Caco-2 (cell line): Measurements from ENCODE around the gene KCNIP4. TPM values are rescaled to one million over a fixed set of nuclear protein-coding genes. Genes with fewer than 3 reads are reported as not detected.

ENCODE experiments used
- BruUV-seq: library from RNA; stranded (reverse); fragments of 400-500 nt; replicated peaks from 2 replicates; lab custom pipeline; 2021; lab: Mats Ljungman, UMichigan
- CTCF ChIA-PET: fragments of 300-600 bp; sonication (Branson Sonifier 250); formaldehyde crosslinking; loops from one replicate; lab custom pipeline; 2022; ENCODE audit warnings: antibody characterized with exemption; lab: Charles Lee
- POLR2A ChIA-PET: fragments of 300-600 bp; sonication (Branson Sonifier 250); formaldehyde crosslinking; loops from one replicate; lab custom pipeline; 2022; ENCODE audit warnings: antibody characterized with exemption; lab: Charles Lee
- DNase-seq, 2 experiments: peaks; one replicate each; pipeline versions ENCODE4 v3.0.0 to v3.0.0-alpha.2; 2020 to 2022
- H3K27me3 ChIP-seq: replicated peaks from 2 replicates; pipeline ENCODE4 v1.6.0; 2011; ENCODE audit warnings: low read length; ENCODE audit not compliant: control insufficient read depth, insufficient read depth
- H3K36me3 ChIP-seq: 2 replicates; pipeline ENCODE4 v1.5.1; 2011; ENCODE audit warnings: low read length; ENCODE audit not compliant: control insufficient read depth, insufficient read depth
- H3K4me1 ChIP-seq: fragments of 250-450 bp; sonication (Bioruptor Pico); 2 replicates; pipeline ENCODE4 v1.5.1; 2020; ENCODE audit warnings: mild to moderate bottlenecking
- H3K4me3 ChIP-seq: 2 replicates; pipeline ENCODE4 v1.5.1; 2011; ENCODE audit warnings: low read depth, mild to moderate bottlenecking, control low read depth, low read length
- H3K9me3 ChIP-seq: fragments of 250-450 bp; sonication (Bioruptor Pico); 2 replicates; pipeline ENCODE4 v1.5.1; 2020; ENCODE audit warnings: mild to moderate bottlenecking, moderate library complexity
- H3K27ac Mint-ChIP-seq: one replicate; pipeline ENCODE4 v1.8.0; 2022; ENCODE audit warnings: mixed read lengths; ENCODE audit not compliant: unreplicated experiment
- H3K27me3 Mint-ChIP-seq: one replicate; pipeline ENCODE4 v1.8.0; 2022; ENCODE audit warnings: mixed read lengths; ENCODE audit not compliant: insufficient read depth, unreplicated experiment
- H3K36me3 Mint-ChIP-seq: one replicate; pipeline ENCODE4 v1.8.0; 2022; ENCODE audit warnings: mild to moderate bottlenecking, mixed read lengths; ENCODE audit not compliant: insufficient read depth, unreplicated experiment
- H3K4me1 Mint-ChIP-seq: one replicate; pipeline ENCODE4 v1.8.0; 2022; ENCODE audit warnings: low read depth, mixed read lengths; ENCODE audit not compliant: unreplicated experiment
- H3K4me3 Mint-ChIP-seq: one replicate; pipeline ENCODE4 v1.8.0; 2022; ENCODE audit warnings: mild to moderate bottlenecking, moderate library complexity, mixed read lengths; ENCODE audit not compliant: unreplicated experiment
- H3K9me3 Mint-ChIP-seq: one replicate; pipeline ENCODE4 v1.8.0; 2022; ENCODE audit warnings: mixed read lengths; ENCODE audit not compliant: unreplicated experiment
- intact Hi-C: fragments of 100-400 bp; cut with micrococcal nuclease; formaldehyde crosslinking; loops from one replicate; pipeline ENCODE4 v1.10.0; 2022; ENCODE audit not compliant: unreplicated experiment
- total RNA-seq: library from RNA; stranded (reverse); gene quantifications from 2 replicates; pipeline ENCODE4 v1.2.3, GENCODE V29; 2022
- TF ChIP-seq, protein P1 (sequence below), 2 experiments: fragments of 200-600 bp in 1 of 2; IDR thresholded peaks; 1 replicate in 1 of 2; 2 replicates in 1 of 2; pipeline versions ENCODE4 v1.5.1 to v1.8.0; 2011 to 2022; ENCODE audit warnings: antibody characterized with exemption in 1 of 2, control low read depth in 1 of 2, inconsistent platforms in 1 of 2, low read depth in 1 of 2, low read length in 1 of 2, mild to moderate bottlenecking in 1 of 2, moderate library complexity in 1 of 2; ENCODE audit not compliant: insufficient read depth in 1 of 2, severe bottlenecking in 1 of 2, unreplicated experiment in 1 of 2

Gene KCNIP4
- total RNA-seq, 1 experiment from 2014 or later: not detected

DNA sequence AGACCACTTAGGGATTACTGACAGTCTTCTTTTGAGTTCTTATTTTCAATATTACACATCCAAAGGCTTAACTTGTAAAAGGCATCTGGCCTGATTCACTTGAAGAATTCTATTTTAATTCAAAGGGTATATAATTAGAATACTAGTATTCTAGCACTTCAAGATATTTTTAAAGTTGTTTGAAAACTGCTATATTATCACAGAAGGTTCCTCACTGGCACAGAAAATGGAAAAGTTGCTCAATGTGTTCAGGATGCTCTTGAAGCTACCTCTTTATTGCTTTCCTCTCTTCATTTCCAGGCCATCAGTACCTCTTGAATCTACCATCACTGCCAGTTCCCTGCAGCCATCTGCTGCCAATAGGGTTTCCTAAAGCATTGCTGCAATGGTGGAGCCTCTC is 271.4 kb downstream of the KCNIP4 start:
- H3K27ac Mint-ChIP-seq: no peak overlapping the region
- no peaks in the 10 kb centered on the region for H3K4me1 ChIP-seq

DNA sequence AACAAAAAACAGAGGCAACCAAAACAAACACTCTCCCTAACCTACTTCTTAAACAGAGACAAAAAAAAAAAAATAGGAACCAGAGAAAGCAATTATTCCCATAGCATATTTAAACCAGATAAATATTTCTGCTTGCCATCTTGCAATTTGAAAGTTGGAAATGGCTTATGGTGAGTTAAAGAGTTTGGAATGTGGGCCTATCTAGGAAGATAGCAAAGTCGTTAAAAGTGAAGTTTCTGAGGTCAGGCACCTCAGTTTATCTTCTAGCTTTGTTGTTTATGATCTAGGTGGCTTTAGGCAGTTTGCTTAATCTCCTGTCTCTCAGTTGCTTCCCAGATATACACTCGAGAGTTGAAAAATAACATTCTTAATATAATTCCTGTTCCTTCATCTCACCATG is 284.2 kb downstream of the KCNIP4 start:
- TF ChIP-seq, protein P1, sequence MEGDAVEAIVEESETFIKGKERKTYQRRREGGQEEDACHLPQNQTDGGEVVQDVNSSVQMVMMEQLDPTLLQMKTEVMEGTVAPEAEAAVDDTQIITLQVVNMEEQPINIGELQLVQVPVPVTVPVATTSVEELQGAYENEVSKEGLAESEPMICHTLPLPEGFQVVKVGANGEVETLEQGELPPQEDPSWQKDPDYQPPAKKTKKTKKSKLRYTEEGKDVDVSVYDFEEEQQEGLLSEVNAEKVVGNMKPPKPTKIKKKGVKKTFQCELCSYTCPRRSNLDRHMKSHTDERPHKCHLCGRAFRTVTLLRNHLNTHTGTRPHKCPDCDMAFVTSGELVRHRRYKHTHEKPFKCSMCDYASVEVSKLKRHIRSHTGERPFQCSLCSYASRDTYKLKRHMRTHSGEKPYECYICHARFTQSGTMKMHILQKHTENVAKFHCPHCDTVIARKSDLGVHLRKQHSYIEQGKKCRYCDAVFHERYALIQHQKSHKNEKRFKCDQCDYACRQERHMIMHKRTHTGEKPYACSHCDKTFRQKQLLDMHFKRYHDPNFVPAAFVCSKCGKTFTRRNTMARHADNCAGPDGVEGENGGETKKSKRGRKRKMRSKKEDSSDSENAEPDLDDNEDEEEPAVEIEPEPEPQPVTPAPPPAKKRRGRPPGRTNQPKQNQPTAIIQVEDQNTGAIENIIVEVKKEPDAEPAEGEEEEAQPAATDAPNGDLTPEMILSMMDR (IDR thresholded peaks at IDR 0.05; ENCODE audit: insufficient read depth in 1 of 2, low read depth in 1 of 2, low read length in 1 of 2, severe bottlenecking in 1 of 2, unreplicated experiment in 1 of 2): no peak
- Histone ChIP-seq H3K9me3 (no peaks in the 10 kb centered on the region), H3K27me3 (no peaks in the 10 kb centered on the region), H3K4me3 (no peak overlapping the region), H3K4me1 (peaks cover 8% of the 10 kb centered on the region), H3K36me3 (no peaks in the 10 kb centered on the region)
- POLR2A ChIA-PET: no interaction called here
- CTCF ChIA-PET: interaction anchor here (0.7 kb wide), 1 partner anchor 35 kb away, joined by 3 read pairs; no protein-coding TSS in a partner anchor
- no peaks in the 10 kb centered on the region for H3K27me3 Mint-ChIP-seq
- BruUV-seq: no TSS peak
- no peaks in the 10 kb centered on the region for H3K36me3 Mint-ChIP-seq
- DNase-seq: no peak
- intact Hi-C loops: no loop called here
- no peaks in the 10 kb centered on the region for H3K9me3 Mint-ChIP-seq
- H3K4me1 Mint-ChIP-seq: no peaks in the 10 kb centered on the region
- H3K4me3 Mint-ChIP-seq: no peak overlapping the region
- H3K27ac Mint-ChIP-seq: no peak overlapping the region

More for the DNA sequence above, 271.4 kb downstream of the KCNIP4 start:
- peaks cover 5% of the 10 kb centered on the region for H3K27me3 Mint-ChIP-seq
- Histone ChIP-seq H3K9me3 (no peaks in the 10 kb centered on the region), H3K27me3 (no peaks in the 10 kb centered on the region), H3K36me3 (no peaks in the 10 kb centered on the region), H3K4me3 (no peak overlapping the region)
- no TSS peak for BruUV-seq
- POLR2A ChIA-PET: no interaction called here
- H3K4me1 Mint-ChIP-seq: no peaks in the 10 kb centered on the region
- no peaks in the 10 kb centered on the region for H3K9me3 Mint-ChIP-seq
- H3K4me3 Mint-ChIP-seq: no peak overlapping the region
- no peak for DNase-seq
- CTCF ChIA-PET: no interaction called here
- intact Hi-C loops: no loop called here
- TF ChIP-seq, protein P1 (IDR thresholded peaks at IDR 0.05; ENCODE audit: insufficient read depth in 1 of 2, low read depth in 1 of 2, low read length in 1 of 2, severe bottlenecking in 1 of 2, unreplicated experiment in 1 of 2): no peak
- no peaks in the 10 kb centered on the region for H3K36me3 Mint-ChIP-seq

DNA sequence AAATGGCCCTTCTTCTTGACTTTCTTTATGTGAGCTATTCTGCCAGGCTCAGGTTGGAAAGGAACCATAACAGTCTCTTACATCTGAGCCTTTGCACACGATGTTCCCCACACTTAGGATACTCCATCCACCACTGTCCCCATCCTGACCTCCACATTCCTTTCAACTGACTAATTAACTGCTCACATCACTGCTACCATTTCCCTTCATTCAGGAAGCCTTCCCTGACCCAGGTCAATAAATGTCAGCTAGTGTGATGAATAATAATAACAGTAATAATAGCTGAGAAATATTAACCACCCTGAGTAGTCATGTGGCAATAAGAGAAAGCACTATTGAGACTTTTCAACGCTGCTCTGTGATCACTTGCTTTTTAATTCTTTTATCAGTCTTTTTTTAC is 291.7 kb downstream of the KCNIP4 start:
- Histone ChIP-seq H3K4me1 (no peaks in the 10 kb centered on the region), H3K9me3 (no peaks in the 10 kb centered on the region), H3K36me3 (no peaks in the 10 kb centered on the region), H3K4me3 (no peak overlapping the region), H3K27me3 (no peaks in the 10 kb centered on the region)
- Mint-ChIP-seq H3K27ac (no peak overlapping the region), H3K9me3 (no peaks in the 10 kb centered on the region), H3K36me3 (no peaks in the 10 kb centered on the region), H3K27me3 (no peaks in the 10 kb centered on the region), H3K4me3 (no peak overlapping the region), H3K4me1 (no peaks in the 10 kb centered on the region)
- intact Hi-C loops: no loop called here
- TF ChIP-seq, protein P1 (IDR thresholded peaks at IDR 0.05; ENCODE audit: insufficient read depth in 1 of 2, low read depth in 1 of 2, low read length in 1 of 2, severe bottlenecking in 1 of 2, unreplicated experiment in 1 of 2): no peak
- DNase-seq: no peak
- BruUV-seq: no TSS peak
- CTCF ChIA-PET: no interaction called here
- POLR2A ChIA-PET: no interaction called here
